PC-3 (cell line): ENCODE measurements around the gene ALG6. TPM values are rescaled to one million over a fixed set of nuclear protein-coding genes. Genes with fewer than 3 reads are reported as not detected.
A peak's percentile ranks its signal among the peaks of the same experiment; 100 is the strongest.

ENCODE experiments used
- ATAC-seq: fragments of 200-7000 bp; cut with Tn5 transposase; 2 replicates; pipeline ENCODE4 v1.9.1; 2020; ENCODE audit warnings: mild to moderate bottlenecking, moderate library complexity
- BruUV-seq: library from RNA; stranded (reverse); fragments of 400-500 nt; replicated peaks from 2 replicates; lab custom pipeline; 2021; lab: Mats Ljungman, UMichigan
- CTCF ChIA-PET: fragments of 300-600 bp; sonication (Branson Sonifier 250); formaldehyde crosslinking; loops from one replicate; lab custom pipeline; 2022; ENCODE audit warnings: antibody characterized with exemption; lab: Charles Lee
- POLR2A ChIA-PET: fragments of 300-600 bp; sonication (Branson Sonifier 250); formaldehyde crosslinking; loops from one replicate; lab custom pipeline; 2022; ENCODE audit warnings: antibody characterized with exemption; ENCODE audit not compliant: unreplicated experiment; lab: Charles Lee
- DNase-seq: peaks from one replicate; pipeline ENCODE4 v3.0.0-alpha.2; 2015
- H2AFZ ChIP-seq: fragments of 300-600 bp; sonication (generic); 2 replicates; pipeline ENCODE4 v1.6.0; 2016; ENCODE audit warnings: antibody characterized with exemption, low read length
- H3F3A ChIP-seq: fragments of 300-600 bp; sonication (generic); one replicate; pipeline ENCODE4 v1.6.0; 2017; ENCODE audit warnings: antibody characterized with exemption, low read length, control low read depth, mild to moderate bottlenecking; ENCODE audit not compliant: unreplicated experiment
- H3K27ac ChIP-seq: fragments of 300-600 bp; sonication (generic); 2 replicates; pipeline ENCODE4 v1.5.1; 2016; ENCODE audit warnings: mild to moderate bottlenecking, low read length
- H3K27me3 ChIP-seq: fragments of 300-600 bp; sonication (generic); 2 replicates; pipeline ENCODE4 v1.6.1; 2016; ENCODE audit warnings: low read length, mixed read lengths
- H3K36me3 ChIP-seq: fragments of 300-600 bp; sonication (generic); 2 replicates; pipeline ENCODE4 v1.6.1; 2016; ENCODE audit warnings: low read depth, mixed run types, low read length, mixed read lengths
- H3K4me1 ChIP-seq: fragments of 300-600 bp; sonication (generic); 2 replicates; pipeline ENCODE4 v1.5.1; 2016; ENCODE audit warnings: low read length; ENCODE audit not compliant: insufficient read depth
- H3K4me2 ChIP-seq: fragments of 300-600 bp; sonication (generic); 2 replicates; pipeline ENCODE4 v1.6.0; 2016; ENCODE audit warnings: low read length
- H3K4me3 ChIP-seq: fragments of 300-600 bp; sonication (generic); 2 replicates; pipeline ENCODE4 v1.5.1; 2016; ENCODE audit warnings: mild to moderate bottlenecking, low read length, mixed read lengths
- H3K79me2 ChIP-seq: fragments of 300-600 bp; sonication (generic); 2 replicates; pipeline ENCODE4 v1.6.1; 2017; ENCODE audit warnings: low read length, mixed read lengths
- H3K9ac ChIP-seq: fragments of 300-600 bp; sonication (generic); 2 replicates; pipeline ENCODE4 v1.6.0; 2016; ENCODE audit warnings: mild to moderate bottlenecking, low read length
- H3K9me2 ChIP-seq: fragments of 300-600 bp; sonication (generic); replicated peaks from 2 replicates; pipeline ENCODE4 v1.6.1; 2016; ENCODE audit warnings: mixed run types, low read length, mixed read lengths
- H3K9me3 ChIP-seq: fragments of 300-600 bp; sonication (generic); 2 replicates; pipeline ENCODE4 v1.6.1; 2016; ENCODE audit warnings: low read length, mixed read lengths
- H4K20me1 ChIP-seq: fragments of 300-600 bp; sonication (generic); 2 replicates; pipeline ENCODE4 v1.6.1; 2016; ENCODE audit warnings: low read length, mixed read lengths
- CTCF ChIP-seq: fragments of 300-600 bp; sonication (generic); conservative IDR thresholded peaks from 2 replicates; pipeline ENCODE4 v1.5.1; 2017; ENCODE audit warnings: antibody characterized with exemption, low read depth, mild to moderate bottlenecking, low read length
- EZH2 ChIP-seq: fragments of 300-600 bp; sonication (generic); IDR thresholded peaks from one replicate; pipeline ENCODE4 v1.6.1; 2017; ENCODE audit warnings: antibody characterized with exemption, mild to moderate bottlenecking, low read length; ENCODE audit not compliant: unreplicated experiment
- EZH2phosphoT487 ChIP-seq: fragments of 300-600 bp; sonication (generic); IDR thresholded peaks from 2 replicates; pipeline ENCODE4 v1.6.1; 2018; ENCODE audit warnings: mild to moderate bottlenecking, antibody characterized with exemption, low read length, borderline replicate concordance
- intact Hi-C: fragments of 100-400 bp; cut with micrococcal nuclease; formaldehyde crosslinking; loops from 2 replicates; pipeline ENCODE4 v1.9.0; 2023
- total RNA-seq: library from RNA; depleted of rRNA; stranded (reverse); fragments of >200 nt; gene quantifications from 2 replicates; pipeline ENCODE4 v1.2.3, GENCODE V29; 2014

Gene ALG6
- total RNA-seq, 1 experiment from 2014 or later: 17.3 TPM

DNA sequence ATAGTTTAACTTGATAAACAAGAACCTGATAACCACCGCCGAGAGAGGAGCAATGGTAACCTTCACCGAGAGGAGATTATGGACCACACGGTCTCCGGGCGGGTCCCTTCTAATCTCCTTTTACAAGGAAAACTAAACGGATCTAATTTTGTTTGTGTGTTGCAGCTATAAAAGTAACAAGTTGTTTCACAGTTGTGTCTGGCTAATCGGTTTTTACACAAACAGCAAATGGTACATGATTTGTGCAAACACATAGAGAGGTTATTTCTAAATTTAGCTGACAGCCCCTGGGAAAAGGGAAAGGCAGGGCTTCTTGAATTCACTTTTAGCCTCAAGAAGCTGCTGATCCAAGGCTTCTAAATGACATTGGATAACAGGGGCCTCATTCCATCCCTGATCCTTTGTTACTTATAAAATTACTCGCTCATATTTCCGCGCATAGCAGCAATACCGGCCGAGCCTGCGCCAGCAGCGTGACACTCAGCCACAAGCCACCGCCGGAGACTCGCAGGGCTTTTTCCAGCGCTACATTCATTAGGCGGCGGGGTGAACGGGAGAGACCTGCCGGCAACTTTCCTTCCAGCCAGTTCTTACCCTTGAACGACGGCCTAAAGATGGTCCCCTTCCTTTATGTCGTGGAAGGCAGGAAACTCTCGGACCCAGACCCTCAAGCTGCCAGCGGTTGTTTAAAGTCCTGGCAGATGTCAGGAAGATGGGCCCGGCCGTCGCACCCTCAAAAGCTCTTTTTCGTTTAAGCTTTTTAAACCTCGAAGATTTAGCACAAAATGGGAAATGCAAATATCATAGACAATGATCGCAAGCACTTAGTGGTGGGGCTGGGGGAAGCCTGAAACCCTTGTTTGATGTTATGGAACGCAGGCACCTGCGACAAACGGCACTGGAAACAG is 40.7 kb upstream of the ALG6 start:
- no peaks in the 10 kb centered on the region for H3K9me2 ChIP-seq
- ATAC-seq: no peak
- peak overlapping the region; percentile 82 for H3K4me2 ChIP-seq
- H3K27me3 ChIP-seq: no peaks in the 10 kb centered on the region
- no peaks in the 10 kb centered on the region for H4K20me1 ChIP-seq
- BruUV-seq: no TSS peak
- TF ChIP-seq EZH2phosphoT487 (no peak), CTCF (no peak), EZH2 (no peak)
- no peak overlapping the region for H3K27ac ChIP-seq
- no peaks in the 10 kb centered on the region for H3K4me1 ChIP-seq
- no peaks in the 10 kb centered on the region for H3K9me3 ChIP-seq
- H3K4me3 ChIP-seq: peak overlapping the region; percentile 54; the same call in 1 of the 2 replicates
- no peak overlapping the region for H3K9ac ChIP-seq
- H3K36me3 ChIP-seq: no peaks in the 10 kb centered on the region
- POLR2A ChIA-PET: no interaction called here
- no peak for DNase-seq
- H3F3A ChIP-seq: no peaks in the 10 kb centered on the region
- peak overlapping the region; percentile 90 for H2AFZ ChIP-seq
- H3K79me2 ChIP-seq: no peaks in the 10 kb centered on the region
- intact Hi-C loops: loop anchor here (1.0 to 2.0 kb wide), 4 partner anchors 40 to 208 kb away; partner anchors contain the start of gene ALG6
- CTCF ChIA-PET: no interaction called here

- H3K79me2 ChIP-seq: no peaks in the 10 kb centered on the region
- H3K36me3 ChIP-seq: no peaks in the 10 kb centered on the region
- H3F3A ChIP-seq: no peaks in the 10 kb centered on the region
- 0 out of 2 replicates have a peak, but pooled peaks cover 2% of the 10 kb centered on the region for H3K27me3 ChIP-seq
- H4K20me1 ChIP-seq: no peaks in the 10 kb centered on the region
- no TSS peak for BruUV-seq
- ChIA-PET CTCF (interaction anchor here (0.6 kb wide), 1 partner anchor 467 kb away, joined by 3 read pairs; no protein-coding TSS in a partner anchor), POLR2A (no interaction called here)
- H3K4me1 ChIP-seq: no peaks in the 10 kb centered on the region
- H3K4me3 ChIP-seq: peak overlapping the region; percentile 54; the same call in 1 of the 2 replicates
- DNase-seq (peak; percentile 79), ATAC-seq (peak; percentile 93)
- peak overlapping the region; percentile 82 for H3K4me2 ChIP-seq
- no peak overlapping the region for H3K27ac ChIP-seq
- H3K9me2 ChIP-seq: no peaks in the 10 kb centered on the region
- H3K9ac ChIP-seq: no peak overlapping the region
- H3K9me3 ChIP-seq: no peaks in the 10 kb centered on the region
- peak overlapping the region; percentile 90 for H2AFZ ChIP-seq
- TF ChIP-seq EZH2 (no peak), CTCF (peak; percentile 87)
- intact Hi-C loops: loop anchor here (1.0 to 2.0 kb wide), 4 partner anchors 39 to 207 kb away; partner anchors contain the start of gene ALG6
Observed at GRCh38 chr1:63327417-63328054, 39.9 kb upstream of the ALG6 start.
